Transverse colon (tissue), 4 donors: Measurements from ENCODE around the gene RRAD. TPM values are rescaled to one million over a fixed set of nuclear protein-coding genes. Genes with fewer than 3 reads are reported as not detected.

Source experiments
- DNase-seq: peaks from one replicate; pipeline ENCODE4 v3.0.0-alpha.2; 2019
- H3K27ac ChIP-seq, 4 donors: fragments of 200-600 bp; sonication (generic); 2 replicates each; pipeline ENCODE4 v1.5.1; 2016 to 2018; ENCODE audit warnings: inconsistent platforms in 4 of 4
- H3K27me3 ChIP-seq: fragments of 200-600 bp; sonication (generic); 2 replicates; pipeline ENCODE4 v1.5.1; 2017; ENCODE audit warnings: inconsistent platforms
- H3K36me3 ChIP-seq, 4 donors: fragments of 200-600 bp; sonication (generic); 2 replicates each; pipeline ENCODE4 v1.5.1; 2017 to 2019; ENCODE audit warnings: inconsistent platforms in 4 of 4
- H3K4me1 ChIP-seq, 4 donors: fragments of 200-600 bp; sonication (generic); 2 replicates each; pipeline ENCODE4 v1.5.1; 2017 to 2020; ENCODE audit warnings: inconsistent platforms in 4 of 4
- H3K4me3 ChIP-seq, 4 donors: fragments of 200-600 bp; sonication (generic); 1 replicate in 1 of 4; 2 replicates in 3 of 4; pipeline versions ENCODE4 v1.5.1 to v1.6.1; 2017 to 2019; ENCODE audit warnings: inconsistent platforms in 4 of 4
- H3K9me3 ChIP-seq, 2 donors: fragments of 200-600 bp; sonication (generic); 2 replicates each; pipeline ENCODE4 v1.5.1; 2017 to 2019; ENCODE audit warnings: inconsistent platforms in 2 of 2
- CTCF ChIP-seq, 5 experiments: fragments of 200-600 bp in 3 of 5; fragments of 450-650 bp in 2 of 5; sonication (generic) in 3 of 5; IDR thresholded peaks; 1 replicate in 2 of 5; 2 replicates in 3 of 5; pipeline ENCODE4 v1.5.1; 2016 to 2017; ENCODE audit warnings: antibody characterized with exemption in 5 of 5, inconsistent platforms in 3 of 5, mild to moderate bottlenecking in 2 of 5, moderate library complexity in 1 of 5
- EP300 ChIP-seq: sonication (generic); formaldehyde crosslinking; IDR thresholded peaks from one replicate; pipeline ENCODE4 v1.6.1; 2017; ENCODE audit warnings: antibody characterized with exemption, low read depth
- POLR2A ChIP-seq: fragments of 450-650 bp; IDR thresholded peaks from one replicate; pipeline ENCODE4 v1.6.1; 2016; ENCODE audit warnings: antibody characterized with exemption, mild to moderate bottlenecking, moderate library complexity
- POLR2AphosphoS5 ChIP-seq, 3 donors: sonication (generic); formaldehyde crosslinking; IDR thresholded peaks; one replicate each; pipeline ENCODE4 v1.6.1; 2016; ENCODE audit warnings: antibody characterized with exemption in 3 of 3
- WGBS, 2 donors: methylation state at CpG; one replicate each; pipeline ENCODE4 v1.1.5; 2018; ENCODE audit warnings: low coverage in 1 of 2; 5-methylcytosine and 5-hydroxymethylcytosine counted together
- in situ Hi-C, 4 donors: fragments of 200-750 bp; cut with MboI; loops; one replicate each; pipeline versions ENCODE4 v1.15.0 to v1.15.1; 2017; ENCODE audit warnings: low sequenced_read_pairs in 3 of 4, low pct_ligation_motif_present in 1 of 4, low pct_unique_long_range_greater_than_20kb in 1 of 4
- intact Hi-C: fragments of 100-400 bp; cut with DNase I; formaldehyde crosslinking; loops from one replicate; pipeline ENCODE4 v1.15.1; 2023; ENCODE audit warnings: low total_unique reads
- total RNA-seq, 4 donors: library from RNA; depleted of rRNA; stranded (reverse); fragments of >200 nt; gene quantifications; one replicate each; pipeline ENCODE4 v1.1.0, GENCODE V29; 2016

Gene RRAD
- total RNA-seq, 4 donors from 2014 or later = 3.5 to 15.3 (median 4.2) TPM; not detected in 1

DNA sequence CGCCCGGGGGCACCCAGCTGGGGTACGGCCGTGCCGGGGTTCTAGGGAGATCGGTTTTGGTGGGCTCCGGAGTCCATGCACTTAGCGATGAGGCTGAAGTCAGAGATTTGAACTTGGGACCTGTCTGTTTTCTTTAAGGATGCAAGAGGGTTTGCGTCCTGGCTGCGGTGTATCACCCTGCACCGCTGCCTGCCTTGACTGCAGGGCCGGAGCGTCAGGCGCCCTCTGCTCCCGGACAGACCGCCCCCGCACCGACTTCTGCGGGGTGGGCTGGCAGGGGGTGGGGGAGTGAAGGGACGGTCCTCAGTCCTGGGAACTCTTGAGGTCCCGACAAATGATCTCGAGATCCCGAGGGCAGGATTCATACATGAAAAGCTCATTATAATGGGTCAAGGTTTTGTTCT lies 44.3 kb downstream of the RRAD start:
- 0 to 4% methylated on average over 4 to 15 of the region's 23 CpGs for WGBS, 2 donors
- Histone ChIP-seq H3K4me3 (peak overlapping the region; percentile 48 to 70 (median 66)), H3K9me3 (no peaks in the 10 kb centered on the region), H3K36me3 (peaks cover 0 to 5% (median 0%) of the 10 kb centered on the region in 4 donors), H3K27ac (peak overlapping the region; percentile 63 to 79 (median 70)), H3K27me3 (no peaks in the 10 kb centered on the region), H3K4me1 (peaks cover 8 to 25% (median 9%) of the 10 kb centered on the region in 4 donors)
- TF ChIP-seq POLR2AphosphoS5 (IDR thresholded peaks at IDR 0.05) = no peak
- no peak for TF ChIP-seq POLR2A
- no peak for TF ChIP-seq EP300
- no peak for TF ChIP-seq CTCF (IDR thresholded peaks at IDR 0.05)
- in situ Hi-C loops = no loop called here
- intact Hi-C loops = no loop called here
- DNase-seq = no peak

- Histone ChIP-seq H3K9me3 (no peaks in the 10 kb centered on the region), H3K27me3 (no peaks in the 10 kb centered on the region), H3K36me3 (peaks cover 0 to 5% (median 0%) of the 10 kb centered on the region in 4 donors), H3K4me1 (peaks cover 8 to 25% (median 9%) of the 10 kb centered on the region in 4 donors), H3K27ac (peak within 1 kb of the TSS; percentile 63 to 79 (median 70)), H3K4me3 (peak within 1 kb of the TSS; percentile 48 to 70 (median 66))
- whole genome bisulfite sequencing, 2 donors = 1% methylated on average over 23 of the region's 58 CpGs; no CpG with 5 or more reads in 1 of the 2 donors
- intact Hi-C loops (no loop called here), in situ Hi-C loops (no loop called here)
- TF ChIP-seq POLR2A (peak; percentile 71), EP300 (no peak), POLR2AphosphoS5 (IDR thresholded peaks at IDR 0.05) (peak; percentile 64 to 77 (median 77)), CTCF (IDR thresholded peaks at IDR 0.05) (no peak)
- peak; percentile 96 for DNase-seq
Observed at GRCh38 chr16:66880288-66881013, 44.9 kb downstream of the RRAD start, which contains the start of gene PDP2. PDP2 (plus strand) TSS chr16:66880515; CDS start chr16:66884285, 3,770 bp downstream.

DNA sequence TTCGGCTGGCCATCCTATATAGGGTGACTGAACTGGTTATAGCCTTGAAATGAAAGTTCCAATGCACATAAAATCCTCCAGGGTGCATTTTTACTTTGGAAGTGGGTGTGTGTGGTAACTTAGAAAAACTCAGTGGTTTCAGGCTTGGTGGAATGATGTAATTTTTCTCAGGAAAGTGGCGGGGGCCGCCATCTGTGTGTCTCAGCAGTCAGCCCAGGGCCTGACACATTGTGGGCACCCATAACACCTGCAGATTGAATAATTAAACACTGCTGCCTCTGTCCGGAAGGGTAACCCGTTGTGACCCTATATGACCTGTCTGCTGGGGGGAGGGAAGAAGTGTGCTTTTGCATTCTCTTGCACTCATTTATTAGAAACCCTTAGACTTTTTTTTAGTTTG lies 47.3 kb downstream of the RRAD start:
- no peaks in the 10 kb centered on the region for H3K36me3 ChIP-seq
- no peaks in the 10 kb centered on the region for H3K27me3 ChIP-seq
- peak overlapping the region in 1 of 4 donors; percentile 15 for H3K27ac ChIP-seq
- no peak for DNase-seq
- TF ChIP-seq POLR2A (no peak), CTCF (IDR thresholded peaks at IDR 0.05) (no peak), EP300 (no peak), POLR2AphosphoS5 (IDR thresholded peaks at IDR 0.05) (no peak)
- intact Hi-C loops (no loop called here), in situ Hi-C loops (no loop called here)
- H3K4me1 ChIP-seq = peaks cover 9 to 32% (median 14%) of the 10 kb centered on the region in 4 donors
- H3K9me3 ChIP-seq = no peaks in the 10 kb centered on the region
- 54 to 60% methylated on average over 2 to 5 of the region's 5 CpGs for WGBS, 2 donors
- H3K4me3 ChIP-seq = no peak overlapping the region

DNA sequence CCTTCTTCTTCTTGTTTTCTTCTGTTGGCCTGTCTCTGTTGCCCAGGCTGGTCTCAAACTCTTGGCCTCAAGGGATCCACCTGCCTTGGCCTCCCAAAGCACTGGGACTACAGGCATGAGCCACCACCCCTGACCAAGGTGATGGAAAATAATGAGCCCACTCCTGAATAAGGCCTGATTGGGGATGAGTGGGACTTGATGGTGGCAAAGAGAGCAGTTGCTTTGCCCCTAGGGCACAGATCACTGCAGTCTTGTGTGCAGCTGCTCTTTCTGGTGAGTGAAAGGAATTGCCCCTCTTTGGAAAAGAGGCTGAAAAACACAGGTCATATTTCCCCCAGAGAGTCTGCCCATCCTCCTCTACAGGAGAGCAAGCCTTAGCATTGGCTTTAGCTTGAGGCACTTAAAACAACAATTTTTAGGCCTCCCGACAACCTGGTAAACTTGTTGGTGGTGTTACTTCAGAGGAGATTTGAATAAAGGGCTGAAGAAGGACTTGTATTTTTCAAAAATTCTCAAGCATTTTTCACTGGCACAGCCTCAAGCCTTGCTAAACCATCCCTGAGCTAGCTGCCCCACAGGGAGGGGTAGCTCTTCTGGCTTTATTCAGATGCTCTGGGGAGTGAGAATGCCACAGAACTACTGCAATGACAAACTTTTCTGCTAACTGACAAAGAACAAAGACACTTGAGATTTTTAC lies 51.1 kb downstream of the RRAD start:
- no peak for DNase-seq
- WGBS, 2 donors = 33 to 100% methylated on average over 1 of the region's 1 CpG
- peak overlapping the region in 2 of 4 donors; percentile 16 to 25 for H3K27ac ChIP-seq
- H3K4me1 ChIP-seq = peaks cover 7 to 41% (median 26%) of the 10 kb centered on the region in 4 donors
- no peaks in the 10 kb centered on the region for H3K27me3 ChIP-seq
- H3K4me3 ChIP-seq = no peak overlapping the region
- in situ Hi-C loops (loop anchor here (25.0 kb wide), 1 partner anchor 462 kb away; no protein-coding TSS in a partner anchor), intact Hi-C loops (no loop called here)
- H3K9me3 ChIP-seq = no peaks in the 10 kb centered on the region
- no peak for TF ChIP-seq EP300
- no peak for TF ChIP-seq POLR2A
- TF ChIP-seq POLR2AphosphoS5 (IDR thresholded peaks at IDR 0.05) = no peak
- no peak for TF ChIP-seq CTCF (IDR thresholded peaks at IDR 0.05)
- H3K36me3 ChIP-seq = no peaks in the 10 kb centered on the region
